ENCODE data around the gene NAB2. TPM values are rescaled to one million over a fixed set of nuclear protein-coding genes. Genes with fewer than 3 reads are reported as not detected.

NAB2 gene
- total and polyA plus RNA-seq, 10 of the 15 experiments (the other 5 are each of a cell fraction or from before 2014, with no cell fraction given): 0.35 to 35.2 (median 15.3) TPM

- Histone ChIP-seq H2AFZ (ENCODE audit: control insufficient read depth, low read depth, low read length) (no peak overlapping the region), H3K4me1 (ENCODE audit: control insufficient read depth, insufficient read depth, low read length) (peaks cover 21% of the 10 kb centered on the region), H3K4me3 (no peak overlapping the region), H3K27ac (ENCODE audit: control insufficient read depth, insufficient read depth) (no peak overlapping the region), H3K27me3 (replicated peaks in 1 of 2; ENCODE audit: control insufficient read depth in 2 of 2, insufficient read depth in 2 of 2, low read length in 1 of 2) (no peaks in the 10 kb centered on the region), H4K20me1 (ENCODE audit: control insufficient read depth, insufficient read depth) (no peaks in the 10 kb centered on the region), H3K79me2 (ENCODE audit: control insufficient read depth, insufficient read depth, low read length) (peaks cover under 1% of the 10 kb centered on the region), H3K36me3 (ENCODE audit: control insufficient read depth in 2 of 2, insufficient read depth in 2 of 2, low read length in 1 of 2) (no peaks in the 10 kb centered on the region), H3K9ac (ENCODE audit: control insufficient read depth, insufficient read depth, low read length) (no peak overlapping the region), H3K4me2 (ENCODE audit: control insufficient read depth, insufficient read depth) (no peak overlapping the region), H3K9me3 (replicated peaks; ENCODE audit: control insufficient read depth, insufficient read depth, low read length) (no peaks in the 10 kb centered on the region)
- intact Hi-C loops (cut with micrococcal nuclease; ENCODE audit: unreplicated experiment): no loop called here
- no peak for FAIRE-seq
- CTCF ChIA-PET: interaction anchor here (0.8 to 2.2 kb wide), 8 partner anchors 7 to 112 kb away, joined by 3 to 15 read pairs (median 5); no protein-coding TSS in a partner anchor
- no peak for TF ChIP-seq CHD4 (IDR thresholded peaks at IDR 0.05)
- TF ChIP-seq HDAC6 (IDR thresholded peaks at IDR 0.05; ENCODE audit: unreplicated experiment): no peak
- no peak for TF ChIP-seq YY1 (IDR thresholded peaks at IDR 0.05; ENCODE audit: low read depth, low read length)
- TF ChIP-seq STAT3 (IDR thresholded peaks at IDR 0.05; ENCODE audit: low read depth, low read length): no peak
- TF ChIP-seq E2F4 (IDR thresholded peaks at IDR 0.05; ENCODE audit: low read depth, low read length): no peak
- no peak for TF ChIP-seq PKNOX1 (IDR thresholded peaks at IDR 0.05)
- TF ChIP-seq IKZF2 (IDR thresholded peaks at IDR 0.05): no peak
- no peak for TF ChIP-seq IRF3 (IDR thresholded peaks at IDR 0.05)
- no peak for TF ChIP-seq PAX5 (IDR thresholded peaks at IDR 0.05; ENCODE audit: borderline replicate concordance, low read depth, low read length)
- TF ChIP-seq CREB1 (IDR thresholded peaks at IDR 0.05; ENCODE audit: low read depth): no peak
- TF ChIP-seq ZNF384 (IDR thresholded peaks at IDR 0.05; ENCODE audit: borderline replicate concordance, low read depth, low read length): no peak
- TF ChIP-seq GABPA (IDR thresholded peaks at IDR 0.05; ENCODE audit: low read depth): no peak
- no peak for TF ChIP-seq NFYA (IDR thresholded peaks at IDR 0.05; ENCODE audit: borderline replicate concordance, low read depth, low read length)
- ATAC-seq: no peak
- BruUV-seq (replicated peaks): no TSS peak
- RAD21 ChIA-PET (ENCODE audit: unreplicated experiment): interaction anchor here (0.6 to 2.3 kb wide), 5 partner anchors 46 to 66 kb away, joined by 3 to 12 read pairs (median 4); no protein-coding TSS in a partner anchor
- SMC1A ChIA-PET (ENCODE audit: uncharacterized antibody, unreplicated experiment): interaction anchor here (1.0 to 1.5 kb wide), 4 partner anchors 9 to 51 kb away, joined by 3 to 5 read pairs (median 4); no protein-coding TSS in a partner anchor
- 69% methylated on average over 5 of the region's 5 CpGs for WGBS (ENCODE audit: insufficient coverage, insufficient replicate concordance, low lambda C conversion rate, missing lambda C conversion rate)
- POLR2A ChIA-PET: interaction anchor here (0.5 to 1.3 kb wide), 2 partner anchors 48 to 486 kb away, joined by 4 to 5 read pairs; no protein-coding TSS in a partner anchor
- DNase-seq (ENCODE audit: low read depth, low spot score): no peak
- in situ Hi-C loops (cut with MboI): no loop called here
Measured at GRCh38 chr12:57116580-57117281, 27.8 kb downstream of the NAB2 start.
